Islet of Langerhans (tissue), 1 donor: ENCODE data around the gene WNT5A.
"Not testable (repeated sequence)": the region's sequence is repeated elsewhere in the genome, so short reads cannot be mapped to it uniquely, and the experiment has no call there.

Source experiments
- FAIRE-seq: peaks from one replicate; lab custom pipeline; 2011; peaks lifted over from hg19 to GRCh38; lab: Jason Lieb, UNC

Gene WNT5A

GRCh38 chr3:55505776-55506175, 18.7 kb upstream of the WNT5A start:
- FAIRE-seq, result no peak

- not testable (repeated sequence) for FAIRE-seq
Measured at GRCh38 chr3:55505102-55505501, 18.0 kb upstream of the WNT5A start.

- FAIRE-seq, result no peak
Measured at GRCh38 chr3:55501905-55502304, 14.8 kb upstream of the WNT5A start.

GRCh38 chr3:55500555-55501330, 13.6 kb upstream of the WNT5A start:
- no peak for FAIRE-seq

DNA sequence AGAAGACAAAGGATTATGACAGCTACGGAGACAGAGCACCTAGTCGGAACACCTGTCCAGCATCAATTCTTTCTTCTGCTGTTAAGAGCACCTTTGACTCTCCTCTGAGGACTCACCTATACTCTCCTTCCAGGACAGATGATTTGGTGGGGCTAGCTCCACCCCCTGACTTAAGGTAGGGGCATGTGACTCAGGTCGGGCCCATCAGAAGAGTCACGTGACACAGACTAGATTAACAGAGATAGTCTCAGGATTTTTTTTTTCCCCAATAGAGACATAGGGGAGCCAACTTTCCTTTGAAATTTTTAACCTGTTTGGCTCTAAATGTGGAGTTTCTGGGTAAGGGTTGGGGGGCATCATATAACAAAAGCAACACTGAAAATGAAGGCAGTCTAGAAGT, 11.4 kb upstream of the WNT5A start:
- no peak for FAIRE-seq

- FAIRE-seq, result no peak
Measured at GRCh38 chr3:55497250-55497649, 10.1 kb upstream of the WNT5A start.

DNA sequence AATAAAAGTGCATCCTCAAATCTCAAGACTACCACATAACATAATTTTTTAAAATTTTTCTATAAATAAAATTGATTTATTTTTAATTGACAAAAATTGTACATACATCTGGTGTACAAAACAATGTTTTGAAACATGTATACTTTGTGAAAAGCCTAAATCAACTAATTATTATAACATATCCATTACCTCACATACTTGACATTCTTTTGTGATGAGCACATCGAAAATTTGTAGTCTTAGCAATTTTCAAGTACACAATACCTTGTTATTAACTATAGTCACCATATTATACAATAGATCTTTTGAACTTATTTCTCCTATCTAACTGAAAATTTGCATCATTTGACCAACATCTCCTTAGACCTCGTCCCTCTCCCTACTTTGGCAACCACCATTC, 7.9 kb upstream of the WNT5A start:
- FAIRE-seq, result no peak

DNA sequence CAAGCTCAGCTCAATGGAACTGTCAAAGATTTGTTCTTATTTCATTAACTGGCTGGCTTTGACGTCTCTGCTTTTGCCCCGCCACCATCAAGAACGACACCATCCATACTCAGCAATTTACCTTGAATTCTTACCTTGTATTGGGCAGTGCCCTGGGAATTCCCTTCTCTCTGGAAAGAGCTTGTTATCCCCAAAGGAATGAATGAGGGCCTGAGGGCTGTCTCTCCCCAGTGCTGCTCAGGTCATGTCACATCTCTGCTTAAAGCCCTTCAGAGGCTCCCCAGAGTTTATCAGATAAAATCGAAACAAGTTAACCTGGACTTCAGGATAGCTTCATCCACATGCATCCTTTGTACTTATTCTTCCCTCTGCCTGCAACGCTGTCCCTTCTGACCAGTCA, 5.9 kb upstream of the WNT5A start:
- FAIRE-seq, result no peak

- FAIRE-seq, result no peak
Measured at GRCh38 chr3:55491296-55491816, 4.2 kb upstream of the WNT5A start.

DNA sequence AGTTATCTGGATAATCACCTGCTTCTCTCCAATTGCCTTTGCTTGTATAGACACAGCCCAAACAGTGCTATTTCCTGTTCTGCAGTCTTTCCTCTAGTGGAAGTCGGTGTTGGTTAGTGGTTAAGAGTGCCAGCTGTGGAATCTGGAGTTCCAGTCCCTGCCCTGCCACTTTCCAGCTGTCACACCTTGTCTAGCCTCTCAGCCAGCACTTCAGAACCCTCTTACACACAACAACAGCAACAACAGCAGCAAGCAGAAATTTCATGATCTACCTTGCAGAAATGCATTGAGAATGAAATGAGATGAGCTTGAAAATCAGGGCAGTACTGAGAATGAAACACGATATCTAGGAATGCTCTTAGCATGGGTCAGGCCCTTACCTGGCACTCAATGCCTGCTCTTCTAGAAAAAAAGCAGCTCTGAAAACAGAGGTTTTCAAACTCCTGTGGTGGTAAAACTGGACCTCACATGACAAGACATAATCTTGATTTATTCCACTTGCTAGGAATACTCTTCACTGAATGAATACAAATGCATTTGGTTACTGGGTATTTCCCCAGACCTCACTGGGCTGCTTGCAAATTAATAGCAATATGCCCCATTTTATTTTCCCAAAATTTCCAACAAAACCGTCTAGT, 3.3 kb upstream of the WNT5A start:
- no peak for FAIRE-seq

DNA sequence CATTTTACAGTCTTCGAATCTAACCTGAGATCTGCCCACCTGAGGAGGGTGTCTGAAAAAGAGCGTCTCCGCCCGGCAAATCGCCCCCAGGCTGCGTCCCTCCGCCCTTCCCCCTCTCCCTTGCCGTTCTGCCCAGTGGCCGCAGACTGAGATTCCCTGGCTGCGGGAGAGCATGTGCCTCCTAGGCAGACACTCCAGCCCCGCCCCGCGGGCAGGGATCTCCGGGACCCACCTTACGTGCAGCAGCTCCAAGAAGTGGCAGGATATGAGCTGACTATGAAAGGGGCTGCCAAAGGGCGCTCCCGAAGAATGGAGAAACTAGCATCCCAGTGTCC, 2.7 kb upstream of the WNT5A start:
- FAIRE-seq, result no peak

DNA sequence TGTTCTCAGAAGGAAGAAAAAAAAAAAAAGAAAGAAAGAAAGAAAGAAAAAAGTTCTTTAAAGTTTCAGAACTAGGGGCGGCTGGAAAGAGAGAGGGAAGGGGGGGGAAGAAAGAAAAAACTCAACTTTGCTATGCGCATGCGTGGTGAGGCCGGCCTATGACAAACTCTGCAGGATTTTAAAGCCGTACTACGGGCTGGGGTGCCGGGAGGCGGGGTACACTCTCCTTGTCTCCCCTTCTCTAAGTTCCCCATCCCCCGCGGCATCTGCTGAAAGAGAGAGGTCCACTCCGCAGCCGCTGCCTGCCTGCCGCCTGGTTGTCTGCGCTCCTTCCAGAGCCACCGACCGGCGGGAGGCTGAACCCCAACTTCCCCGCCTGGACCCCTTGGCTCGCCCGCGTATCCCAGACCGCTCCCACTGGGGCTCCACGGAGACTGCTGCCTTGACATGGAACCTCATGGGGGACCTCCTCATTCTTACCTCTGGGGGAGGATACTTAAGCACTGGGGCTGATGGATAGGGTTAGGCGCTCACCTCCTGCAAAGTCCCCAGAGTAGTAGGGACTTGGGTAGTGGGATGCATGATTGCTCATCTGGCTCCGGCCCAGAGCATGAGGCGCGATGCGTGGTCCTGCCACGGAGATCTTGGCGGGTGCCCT, 1.4 kb upstream of the WNT5A start:
- FAIRE-seq, result no peak

- no peak for FAIRE-seq
Measured at GRCh38 chr3:55487381-55488241, 505 bp upstream of the WNT5A start.

GRCh38 chr3:55486101-55486856, 827 bp downstream of the WNT5A start:
- no peak for FAIRE-seq

GRCh38 chr3:55484801-55485791, 2.0 kb downstream of the WNT5A start:
- no peak for FAIRE-seq

DNA sequence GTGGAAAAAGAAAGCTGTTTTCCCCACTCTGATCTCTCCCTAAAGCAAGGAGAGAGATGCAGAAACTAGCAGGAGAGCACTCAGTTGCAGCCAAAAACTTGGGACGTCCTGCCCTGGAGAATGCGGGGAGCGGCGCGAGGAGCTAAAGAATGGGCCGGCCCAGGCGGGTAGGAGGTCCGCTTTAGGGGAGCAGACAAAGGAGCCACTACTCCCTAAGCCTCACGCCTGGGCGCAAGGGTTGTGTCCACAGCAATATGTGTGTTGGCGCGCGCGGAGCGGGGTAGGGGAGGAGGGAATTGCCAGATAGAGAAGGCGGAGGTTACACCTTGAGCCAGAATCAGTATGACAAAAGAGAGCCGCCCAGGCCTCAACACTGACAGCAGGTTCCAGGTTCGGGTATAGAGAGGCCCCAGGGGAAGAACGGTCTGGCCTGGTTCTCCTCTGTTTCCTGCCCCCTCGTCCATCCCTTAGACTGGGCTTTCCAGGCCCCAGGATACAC, 2.9 kb downstream of the WNT5A start:
- no peak for FAIRE-seq

- FAIRE-seq, result no peak
Measured at GRCh38 chr3:55483196-55484095, 3.7 kb downstream of the WNT5A start.

DNA sequence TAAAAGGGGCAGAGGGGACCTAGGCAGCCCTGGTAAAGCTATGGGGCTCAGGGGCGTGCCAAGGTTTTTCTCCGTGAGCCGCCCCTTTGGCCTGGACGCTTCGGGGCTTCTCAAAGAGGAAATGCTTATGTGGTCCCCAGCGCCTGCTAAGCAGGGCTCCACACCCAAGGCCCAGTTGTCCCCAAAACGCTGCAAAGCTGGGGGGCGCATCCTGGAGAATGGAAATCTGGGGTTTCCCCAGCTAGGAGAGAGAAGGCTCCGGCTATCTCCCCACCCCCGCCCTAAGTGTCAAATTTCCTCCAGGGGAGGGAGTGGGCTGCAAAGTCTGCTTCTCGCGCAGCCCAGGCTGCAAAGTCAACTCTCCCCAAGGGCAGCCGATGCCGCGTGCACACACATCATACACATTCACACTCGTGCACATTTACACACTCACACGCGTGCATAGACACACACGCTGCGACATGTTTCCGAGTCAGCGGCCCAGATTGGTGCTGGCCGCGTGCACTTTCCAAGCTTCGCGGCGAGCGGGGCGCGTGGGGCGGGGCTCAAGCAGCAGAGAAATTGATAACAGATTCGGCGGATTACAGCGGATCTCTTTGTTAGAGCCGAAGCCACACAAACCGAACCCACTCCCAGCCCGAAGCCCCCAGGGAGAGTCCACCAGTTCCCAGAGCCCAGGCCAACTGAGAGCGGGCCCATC, 4.5 kb downstream of the WNT5A start:
- FAIRE-seq, result no peak
